ENCODE measurements around the gene HERPUD2. TPM values are rescaled to one million over a fixed set of nuclear protein-coding genes. Genes with fewer than 3 reads are reported as not detected.
"Not testable (repeated sequence)": the region's sequence is repeated elsewhere in the genome, so short reads cannot be mapped to it uniquely, and the experiment has no call there.

The HERPUD2 gene
- polyA plus RNA-seq, 1 donor, result 20.9 TPM

GRCh38 chr7:35677582-35678356, 17.2 kb downstream of the HERPUD2 start:
- no peak for DNase-seq (ENCODE audit: low read depth)

GRCh38 chr7:35676211-35676610, 18.7 kb downstream of the HERPUD2 start:
- DNase-seq (ENCODE audit: low read depth), result no peak

- no peak for DNase-seq (ENCODE audit: low read depth)
These were observed 23.9 kb downstream of the HERPUD2 start for GRCh38 chr7:35670856-35671569.

GRCh38 chr7:35660411-35660810, 34.5 kb downstream of the HERPUD2 start:
- not testable (repeated sequence) for DNase-seq (ENCODE audit: low read depth)

GRCh38 chr7:35658606-35659201, 36.2 kb downstream of the HERPUD2 start:
- DNase-seq (ENCODE audit: low read depth), result no peak

GRCh38 chr7:35657125-35657524, 37.8 kb downstream of the HERPUD2 start:
- DNase-seq (ENCODE audit: low read depth), result no peak

- DNase-seq (ENCODE audit: low read depth), result not testable (repeated sequence)
These were observed 40.4 kb downstream of the HERPUD2 start for GRCh38 chr7:35654558-35654957.

- DNase-seq (ENCODE audit: low read depth), result no peak
These were observed 42.8 kb downstream of the HERPUD2 start for GRCh38 chr7:35652124-35652523.

- DNase-seq (ENCODE audit: low read depth), result no peak
These were observed 44.2 kb downstream of the HERPUD2 start for GRCh38 chr7:35650751-35651150.

GRCh38 chr7:35649711-35650110, 45.2 kb downstream of the HERPUD2 start:
- no peak for DNase-seq (ENCODE audit: low read depth)

- DNase-seq (ENCODE audit: low read depth), result no peak
These were observed 46.6 kb downstream of the HERPUD2 start for GRCh38 chr7:35648367-35648766.

GRCh38 chr7:35647171-35647574, 47.8 kb downstream of the HERPUD2 start:
- no peak for DNase-seq (ENCODE audit: low read depth)

- no peak for DNase-seq (ENCODE audit: low read depth)
These were observed 48.5 kb downstream of the HERPUD2 start for GRCh38 chr7:35646289-35647023.

- no peak for DNase-seq (ENCODE audit: low read depth)
These were observed 49.2 kb downstream of the HERPUD2 start for GRCh38 chr7:35645691-35646090.

- no peak for DNase-seq (ENCODE audit: low read depth)
These were observed 64.6 kb downstream of the HERPUD2 start for GRCh38 chr7:35630024-35630972.

- DNase-seq (ENCODE audit: low read depth), result no peak
These were observed 70.4 kb downstream of the HERPUD2 start for GRCh38 chr7:35624299-35625186.

- DNase-seq (ENCODE audit: low read depth), result no peak
These were observed 71.6 kb downstream of the HERPUD2 start for GRCh38 chr7:35623381-35623780.

GRCh38 chr7:35619863-35620262, 75.1 kb downstream of the HERPUD2 start:
- no peak for DNase-seq (ENCODE audit: low read depth)

GRCh38 chr7:35617041-35617440, 77.9 kb downstream of the HERPUD2 start:
- no peak for DNase-seq (ENCODE audit: low read depth)

- no peak for DNase-seq (ENCODE audit: low read depth)
These were observed 81.8 kb downstream of the HERPUD2 start for GRCh38 chr7:35613150-35613549.

All from forelimb muscle (tissue), 1 donor.